Endothelial cell of umbilical vein (primary cell): ENCODE results near the gene TFDP1. TPM values are rescaled to one million over a fixed set of nuclear protein-coding genes. Genes with fewer than 3 reads are reported as not detected.

ENCODE experiments used
- BruUV-seq: library from RNA; stranded (reverse); fragments of 400-500 nt; replicated peaks from 2 replicates; lab custom pipeline; 2021; lab: Mats Ljungman, UMichigan
- CTCF ChIA-PET: fragments of 300-600, 350-600 bp; sonication (Branson Sonifier 250); formaldehyde crosslinking; loops from one replicate; lab custom pipeline; 2021; ENCODE audit warnings: antibody characterized with exemption, inconsistent platforms; lab: Charles Lee
- POLR2A ChIA-PET: fragments of 300-600, 350-600 bp; sonication (Branson Sonifier 250); formaldehyde crosslinking; loops from one replicate; lab custom pipeline; 2021; ENCODE audit warnings: antibody characterized with exemption, inconsistent platforms; lab: Charles Lee
- DNase-seq: peaks from one replicate; pipeline ENCODE4 v3.0.0-alpha.2; 2011; ENCODE audit warnings: low read depth, low spot score
- FAIRE-seq: peaks from 2 replicates; lab custom pipeline; 2011; peaks lifted over from hg19 to GRCh38; lab: Jason Lieb, UNC
- H2AFZ ChIP-seq: 2 replicates; pipeline ENCODE4 v1.6.0; 2012; ENCODE audit warnings: low read depth, low read length, control low read depth, inconsistent platforms
- H3K27ac ChIP-seq: 2 replicates; pipeline ENCODE4 v1.5.1; 2011; ENCODE audit warnings: low read depth, mild to moderate bottlenecking, control low read depth, low read length, moderate library complexity; ENCODE audit not compliant: insufficient read depth
- H3K27me3 ChIP-seq, 2 experiments: 2 replicates each; pipeline versions ENCODE4 v1.6.0 to v1.6.1; 2011; ENCODE audit warnings: low read length in 2 of 2, mixed read lengths in 1 of 2; ENCODE audit not compliant: control insufficient read depth in 2 of 2, insufficient read depth in 2 of 2
- H3K36me3 ChIP-seq, 2 experiments: 2 replicates in 1 of 2; 3 replicates in 1 of 2; pipeline ENCODE4 v1.5.1; 2011; ENCODE audit warnings: low read length in 2 of 2, mild to moderate bottlenecking in 1 of 2, moderate library complexity in 1 of 2; ENCODE audit not compliant: control insufficient read depth in 2 of 2, insufficient read depth in 2 of 2; ENCODE audit errors: extremely low read depth in 1 of 2
- H3K4me1 ChIP-seq: 3 replicates; pipeline ENCODE4 v1.5.1; 2011; ENCODE audit warnings: mild to moderate bottlenecking, low read length; ENCODE audit not compliant: control insufficient read depth, insufficient read depth; ENCODE audit errors: extremely low read depth
- H3K4me2 ChIP-seq: 2 replicates; pipeline ENCODE4 v1.6.1; 2011; ENCODE audit warnings: low read length, control low read depth, mixed read lengths; ENCODE audit not compliant: insufficient read depth
- H3K4me3 ChIP-seq, 3 experiments: fragments of 200-600 bp in 1 of 3; sonication (generic), shearing (Covaris generic) in 1 of 3; replicated peaks in 1 of 3; 2 replicates each; pipeline ENCODE4 v1.5.1; 2011 to 2016; ENCODE audit warnings: control low read depth in 3 of 3, low read length in 3 of 3, mild to moderate bottlenecking in 2 of 3, inconsistent platforms in 1 of 3, low read depth in 1 of 3, moderate library complexity in 1 of 3; ENCODE audit not compliant: insufficient read depth in 1 of 3
- H3K79me2 ChIP-seq: 2 replicates; pipeline ENCODE4 v1.6.0; 2012; ENCODE audit warnings: low read length, inconsistent platforms; ENCODE audit not compliant: control insufficient read depth, insufficient read depth
- H3K9ac ChIP-seq: replicated peaks from 2 replicates; pipeline ENCODE3; 2011; ENCODE audit warnings: low read length, control low read depth; ENCODE audit not compliant: insufficient read depth; ENCODE audit errors: extremely low read depth
- H3K9me1 ChIP-seq: replicated peaks from 3 replicates; pipeline ENCODE4 v1.6.0; 2011; ENCODE audit warnings: mild to moderate bottlenecking, low read length; ENCODE audit not compliant: control insufficient read depth, insufficient read depth; ENCODE audit errors: extremely low read depth
- H3K9me3 ChIP-seq: replicated peaks from 2 replicates; pipeline ENCODE4 v1.5.1; 2012; ENCODE audit warnings: low read length, inconsistent platforms; ENCODE audit not compliant: control insufficient read depth, insufficient read depth
- H4K20me1 ChIP-seq: replicated peaks from 2 replicates; pipeline ENCODE3; 2011; ENCODE audit warnings: mild to moderate bottlenecking, low read length; ENCODE audit not compliant: control insufficient read depth, insufficient read depth; ENCODE audit errors: extremely low read depth
- CTCF ChIP-seq, 2 donors: IDR thresholded peaks; 1 replicate in 1 of 2; 2 replicates in 1 of 2; pipeline ENCODE4 v1.5.1; 2011; ENCODE audit warnings: low read length in 2 of 2, mild to moderate bottlenecking in 2 of 2, moderate library complexity in 2 of 2, control low read depth in 1 of 2, inconsistent platforms in 1 of 2, low read depth in 1 of 2; ENCODE audit not compliant: insufficient read depth in 1 of 2; ENCODE audit errors: extremely low read depth in 1 of 2
- EZH2 ChIP-seq: IDR thresholded peaks from 2 replicates; pipeline ENCODE4 v1.6.1; 2012; ENCODE audit warnings: borderline replicate concordance, low read depth, mild to moderate bottlenecking, moderate library complexity, low read length, inconsistent platforms; ENCODE audit not compliant: severe bottlenecking
- FOS ChIP-seq: IDR thresholded peaks from 2 replicates; pipeline ENCODE4 v1.6.1; 2011; ENCODE audit warnings: mild to moderate bottlenecking, low read length, moderate library complexity, borderline replicate concordance; ENCODE audit not compliant: insufficient read depth
- GATA2 ChIP-seq: IDR thresholded peaks from 2 replicates; pipeline ENCODE4 v1.7.0; 2011; ENCODE audit warnings: low read depth, mild to moderate bottlenecking, moderate library complexity, mixed read lengths, low read length; ENCODE audit not compliant: insufficient read length, insufficient read depth
- JUN ChIP-seq: IDR thresholded peaks from 2 replicates; pipeline ENCODE4 v1.6.1; 2011; ENCODE audit warnings: borderline replicate concordance, low read depth; ENCODE audit not compliant: insufficient read length, insufficient read depth
- MYC ChIP-seq: IDR thresholded peaks from one replicate; pipeline ENCODE4 v1.6.1; 2011; ENCODE audit warnings: mild to moderate bottlenecking, low read depth, low read length
- POLR2A ChIP-seq: IDR thresholded peaks from 2 replicates; pipeline ENCODE4 v1.6.1; 2012; ENCODE audit warnings: low read depth, mild to moderate bottlenecking, control low read depth, low read length
- POLR2AphosphoS5 ChIP-seq: IDR thresholded peaks from 2 replicates; pipeline ENCODE4 v1.6.1; 2012; ENCODE audit warnings: low read depth, mild to moderate bottlenecking, control low read depth, low read length, moderate library complexity; ENCODE audit not compliant: insufficient read depth
- dilution Hi-C: fragments of 300-500 bp; cut with MboI; formaldehyde crosslinking; loops from one replicate; pipeline ENCODE4 v1.15.0; 2019; ENCODE audit warnings: low sequenced_read_pairs; ENCODE audit not compliant: extremely low pct_ligation_motif_present
- intact Hi-C: fragments of 100-400 bp; cut with micrococcal nuclease; formaldehyde crosslinking; loops from one replicate; pipeline ENCODE4 v1.10.0; 2022
- polyA plus RNA-seq, 4 experiments: library from polyadenylated mRNA; depleted of rRNA in 3 of 4; stranded (reverse) in 3 of 4; unstranded in 1 of 4; fragments of >200 nt; gene quantifications; 2 replicates each; pipeline versions ENCODE4 v1.2.1 to v1.2.3, GENCODE V29; 2011 to 2012; ENCODE audit warnings: missing spikeins in 1 of 4
- total RNA-seq: library from RNA; stranded (reverse); gene quantifications from 2 replicates; pipeline ENCODE4 v1.2.3, GENCODE V29; 2021
- TF ChIP-seq, protein P1 (sequence below): IDR thresholded peaks from 2 replicates; pipeline ENCODE4 v1.6.1; 2011; ENCODE audit not compliant: insufficient read depth, insufficient read length

Gene TFDP1
- total and polyA plus RNA-seq, 2 donors (not counting 3 experiments of a cell fraction or from before 2014, with no cell fraction given), result 64.3 to 137 TPM

DNA sequence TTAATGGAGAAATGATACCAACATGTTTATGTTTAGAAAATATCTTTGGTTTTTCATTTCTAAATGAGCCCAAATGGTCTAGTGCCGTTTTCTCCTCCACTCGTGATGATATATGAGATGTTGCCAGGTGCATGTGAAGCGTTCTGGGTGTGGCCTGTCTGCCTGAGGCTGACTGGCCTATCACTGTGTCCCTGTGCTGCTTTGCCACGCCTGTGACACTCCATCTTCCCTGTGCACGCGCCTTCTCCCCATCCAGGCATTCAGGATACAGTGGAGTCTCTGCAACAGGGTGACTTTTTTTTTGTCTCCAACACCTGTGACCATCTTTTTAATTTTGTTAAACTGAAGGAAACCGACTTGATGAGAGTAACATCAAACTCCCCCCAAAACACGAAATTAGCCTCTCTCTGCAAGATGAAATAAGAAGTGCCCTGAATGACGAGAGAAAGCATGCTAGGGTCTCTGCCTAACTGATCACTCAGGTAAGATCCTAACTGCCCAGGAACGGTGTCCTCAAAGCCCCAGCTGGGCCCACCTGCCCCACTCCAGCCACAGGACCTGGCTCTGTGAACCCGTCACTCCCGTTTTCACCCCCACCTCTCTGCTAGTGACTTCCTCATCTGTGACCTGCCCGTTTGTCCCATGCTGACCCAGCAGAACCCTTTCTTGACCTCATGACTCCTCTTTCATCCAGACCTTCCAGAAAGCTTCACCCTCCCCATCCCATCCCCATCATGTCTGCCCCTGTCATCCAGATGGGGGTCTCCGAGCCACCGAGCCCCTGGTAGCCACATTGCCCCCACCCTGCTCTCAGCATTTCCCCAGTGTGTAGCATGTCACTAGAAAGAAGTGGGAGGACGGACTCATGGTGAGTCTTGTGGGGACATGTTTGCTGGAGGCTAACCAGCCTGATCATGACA, 33.2 kb upstream of the TFDP1 start:
- no peak for FAIRE-seq
- peaks cover 27% of the 10 kb centered on the region for H3K4me1 ChIP-seq
- H3K27me3 ChIP-seq, result no peaks in the 10 kb centered on the region
- CTCF ChIA-PET, result interaction anchor here (1.2 kb wide), 1 partner anchor 11 kb away, joined by 5 read pairs; no protein-coding TSS in a partner anchor
- DNase-seq, result no peak
- peaks cover 13% of the 10 kb centered on the region for H3K79me2 ChIP-seq
- no TSS peak for BruUV-seq
- no peak overlapping the region for H3K27ac ChIP-seq
- no peak overlapping the region for H2AFZ ChIP-seq
- dilution Hi-C loops, result no loop called here
- H3K36me3 ChIP-seq, result peaks cover 3 to 19% of the 10 kb centered on the region in 2 experiments
- H3K9me1 ChIP-seq, result no peaks in the 10 kb centered on the region
- POLR2A ChIA-PET, result no interaction called here
- no peaks in the 10 kb centered on the region for H3K9me3 ChIP-seq
- intact Hi-C loops, result no loop called here
- no peak overlapping the region for H3K9ac ChIP-seq
- TF ChIP-seq POLR2AphosphoS5, result no peak
- TF ChIP-seq, protein P1, sequence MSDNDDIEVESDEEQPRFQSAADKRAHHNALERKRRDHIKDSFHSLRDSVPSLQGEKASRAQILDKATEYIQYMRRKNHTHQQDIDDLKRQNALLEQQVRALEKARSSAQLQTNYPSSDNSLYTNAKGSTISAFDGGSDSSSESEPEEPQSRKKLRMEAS, result no peak
- no peak for TF ChIP-seq MYC
- no peak for TF ChIP-seq POLR2A
- no peak for TF ChIP-seq FOS
- no peak for TF ChIP-seq CTCF (IDR thresholded peaks at IDR 0.05; ENCODE audit: extremely low read depth in 1 of 2, insufficient read depth in 1 of 2, low read depth in 1 of 2, low read length in 2 of 2)
- no peak for TF ChIP-seq GATA2
- no peak for TF ChIP-seq EZH2
- no peak for TF ChIP-seq JUN
- no peaks in the 10 kb centered on the region for H4K20me1 ChIP-seq
- no peak overlapping the region for H3K4me3 ChIP-seq
- H3K4me2 ChIP-seq, result no peak overlapping the region
